Measurements from ENCODE around the gene DPT.

DNA sequence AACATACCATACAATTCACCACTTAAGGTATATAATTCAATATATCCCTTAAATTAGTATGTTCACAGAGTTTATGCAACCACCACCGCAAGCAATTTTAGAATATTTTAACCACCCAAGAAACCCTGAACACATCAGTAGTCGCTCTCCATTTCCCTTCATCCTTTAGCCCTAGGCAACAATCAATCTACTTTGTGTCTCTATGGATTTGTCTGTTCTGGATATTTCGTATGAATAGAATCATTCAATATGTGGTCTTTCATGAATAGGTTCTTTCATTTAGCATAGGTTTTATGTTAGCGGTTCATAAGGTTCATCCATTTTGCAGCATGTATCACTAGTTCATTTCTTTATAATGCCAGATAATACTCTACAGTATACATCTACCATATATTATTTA, 4.2 kb upstream of the DPT start:
- TF ChIP-seq POLR2AphosphoS5 (IDR thresholded peaks at IDR 0.05; ENCODE audit: borderline replicate concordance, low read depth, low read length), result no peak
- TF ChIP-seq EZH2 (IDR thresholded peaks at IDR 0.05), result no peak

Measured in SK-N-MC (cell line).